HepG2 (cell line): ENCODE measurements around the gene PDIA2. TPM values are rescaled to one million over a fixed set of nuclear protein-coding genes. Genes with fewer than 3 reads are reported as not detected.

Experiments
- ATF7 ChIP-seq, 2 experiments: fragments of 450-650 bp in 1 of 2; sonication (generic) in 1 of 2; formaldehyde crosslinking in 1 of 2; IDR thresholded peaks; 2 replicates each; pipeline versions ENCODE4 v1.4.0 to v1.6.1; 2016 to 2020; ENCODE audit warnings: antibody characterized with exemption in 1 of 2, mild to moderate bottlenecking in 1 of 2, missing genetic modification reagents in 1 of 2
- BCL6 ChIP-seq: IDR thresholded peaks from 2 replicates; pipeline ENCODE4 v1.6.1; 2016; ENCODE audit warnings: missing genetic modification reagents, missing compliant biosample characterization
- DR1 ChIP-seq: sonication (generic); formaldehyde crosslinking; IDR thresholded peaks from 2 replicates; pipeline ENCODE4 v1.8.0; 2021; ENCODE audit warnings: mild to moderate bottlenecking, missing genetic modification reagents, inconsistent platforms
- ELF4 ChIP-seq: sonication (generic); formaldehyde crosslinking; IDR thresholded peaks from 2 replicates; pipeline ENCODE4 v1.5.0; 2020; ENCODE audit warnings: missing genetic modification reagents, mild to moderate bottlenecking, moderate library complexity, borderline replicate concordance
- FOSL1 ChIP-seq: sonication (generic); formaldehyde crosslinking; IDR thresholded peaks from 2 replicates; pipeline ENCODE4 v1.9.0; 2021; ENCODE audit warnings: missing genetic modification reagents, borderline replicate concordance
- HOXD1 ChIP-seq: sonication (generic); formaldehyde crosslinking; IDR thresholded peaks from 2 replicates; pipeline ENCODE4 v1.5.0; 2020; ENCODE audit warnings: missing genetic modification reagents
- JUNB ChIP-seq: sonication (generic); formaldehyde crosslinking; IDR thresholded peaks from 2 replicates; pipeline ENCODE4 v1.8.0; 2022; ENCODE audit warnings: missing genetic modification reagents, mild to moderate bottlenecking, borderline replicate concordance
- KMT2B ChIP-seq: IDR thresholded peaks from 2 replicates; pipeline ENCODE4 v1.6.1; 2016; ENCODE audit warnings: missing genetic modification reagents, missing compliant biosample characterization
- NFKB2 ChIP-seq: sonication (generic); formaldehyde crosslinking; IDR thresholded peaks from 2 replicates; pipeline ENCODE4 v1.4.0; 2020; ENCODE audit warnings: missing genetic modification reagents, borderline replicate concordance
- NRL ChIP-seq: sonication (generic); formaldehyde crosslinking; IDR thresholded peaks from 2 replicates; pipeline ENCODE4 v1.5.0; 2020; ENCODE audit warnings: missing genetic modification reagents, mild to moderate bottlenecking, moderate library complexity, borderline replicate concordance
- PCBP2 ChIP-seq: fragments of 200-400 bp; formaldehyde crosslinking; optimal IDR thresholded peaks from 2 replicates; pipeline ENCODE3; 2018; ENCODE audit warnings: low read length, low read depth; ENCODE audit not compliant: poor library complexity, severe bottlenecking
- SMC3 ChIP-seq: IDR thresholded peaks from 2 replicates; pipeline ENCODE4 v1.6.1; 2011; ENCODE audit warnings: low read length, improper control_type of control experiment
- ZNF431 ChIP-seq: sonication (generic); formaldehyde crosslinking; IDR thresholded peaks from 2 replicates; pipeline ENCODE4 v1.9.0; 2022; ENCODE audit warnings: missing genetic modification reagents, low read depth, mild to moderate bottlenecking, borderline replicate concordance
- polyA plus RNA-seq, 8 experiments: library from polyadenylated mRNA; depleted of rRNA in 3 of 8; stranded (reverse) in 7 of 8; unstranded in 1 of 8; fragments of >200 nt; fragmentation: Illumina TruSeq in 4 of 8; extraction: Trizol in 4 of 8; gene quantifications; 2 replicates each; pipeline versions ENCODE4 v1.2.1 to v1.2.3, GENCODE V29; 2011 to 2016; ENCODE audit warnings: low read depth in 4 of 8, missing spikeins in 1 of 8, mixed read lengths in 1 of 8; ENCODE audit not compliant: insufficient read depth in 1 of 8
- total RNA-seq, 5 experiments: library from RNA; depleted of rRNA; stranded (reverse); fragments of >200 nt; fragmentation: Illumina TruSeq; extraction: Trizol; gene quantifications; 2 replicates each; pipeline ENCODE4 v1.2.3, GENCODE V29; 2016; ENCODE audit warnings: low read depth in 1 of 5
- TF ChIP-seq, protein P1 (sequence below): sonication (generic); formaldehyde crosslinking; IDR thresholded peaks from 2 replicates; pipeline ENCODE4 v1.5.0; 2020; ENCODE audit warnings: mild to moderate bottlenecking, missing genetic modification reagents
- TF ChIP-seq, protein P2 (sequence below): sonication (generic); formaldehyde crosslinking; IDR thresholded peaks from 2 replicates; pipeline ENCODE4 v1.5.1; 2020; ENCODE audit warnings: mild to moderate bottlenecking, missing genetic modification reagents, borderline replicate concordance
- TF ChIP-seq, protein P3 (sequence below): fragments of 450-650 bp; IDR thresholded peaks from 2 replicates; pipeline ENCODE4 v1.6.1; 2016
- TF ChIP-seq, protein P4 (sequence below): sonication (generic); formaldehyde crosslinking; IDR thresholded peaks from 2 replicates; pipeline ENCODE4 v1.4.0; 2020; ENCODE audit warnings: missing genetic modification reagents, mild to moderate bottlenecking, borderline replicate concordance
- TF ChIP-seq, protein P5 (sequence below): sonication (generic); formaldehyde crosslinking; IDR thresholded peaks from 2 replicates; pipeline ENCODE4 v1.5.0; 2020; ENCODE audit warnings: mild to moderate bottlenecking, low read depth, missing genetic modification reagents, borderline replicate concordance

PDIA2 gene
- total and polyA plus RNA-seq, 2 of the 13 experiments (the other 11 are each of a cell fraction or from before 2014, with no cell fraction given): 0.35 to 1.9 TPM

DNA sequence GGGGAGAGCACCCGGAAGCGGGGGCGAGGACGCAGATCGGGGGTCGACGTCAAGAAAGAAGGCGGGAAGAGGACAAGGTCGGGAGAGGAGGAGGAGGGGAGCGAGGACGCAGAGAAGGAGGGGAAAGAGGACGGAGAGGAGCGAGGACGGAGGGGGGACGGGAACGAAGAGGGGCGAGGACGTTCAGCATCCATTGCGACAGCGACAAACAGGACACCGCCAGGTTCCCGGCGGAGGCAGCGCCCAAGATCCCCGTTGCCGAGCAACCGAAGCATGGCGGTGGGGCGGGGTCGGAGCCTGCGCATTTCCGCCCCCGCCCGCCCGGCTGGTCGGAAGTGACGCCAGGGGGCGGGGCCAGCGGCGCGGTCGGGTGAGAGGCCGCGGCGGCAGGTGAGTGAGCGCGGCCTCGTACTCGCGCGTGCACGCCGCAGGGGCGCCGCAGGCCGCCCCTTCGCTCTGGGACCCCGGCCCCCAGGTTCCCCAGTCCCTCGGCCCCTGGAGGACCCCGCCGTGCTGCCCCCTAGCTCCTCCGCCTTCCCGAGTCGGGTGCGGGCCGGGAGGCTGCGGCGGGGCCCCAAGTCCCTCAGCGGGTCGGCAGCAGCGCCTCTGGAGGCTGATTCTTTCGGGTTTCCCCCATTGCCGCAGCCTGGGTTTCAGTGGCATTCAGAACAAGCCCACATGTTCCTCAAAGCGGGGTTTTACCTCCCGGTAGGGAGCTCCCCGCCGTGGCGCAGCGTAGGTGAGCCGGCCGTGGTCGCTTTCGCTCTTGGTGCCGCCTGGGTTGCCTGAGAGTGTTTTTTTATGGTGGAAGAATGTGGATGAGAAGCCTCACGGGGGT is 48.3 kb upstream of the PDIA2 start, which contains the start of gene FAM234A (continued):
- TF ChIP-seq, protein P1, sequence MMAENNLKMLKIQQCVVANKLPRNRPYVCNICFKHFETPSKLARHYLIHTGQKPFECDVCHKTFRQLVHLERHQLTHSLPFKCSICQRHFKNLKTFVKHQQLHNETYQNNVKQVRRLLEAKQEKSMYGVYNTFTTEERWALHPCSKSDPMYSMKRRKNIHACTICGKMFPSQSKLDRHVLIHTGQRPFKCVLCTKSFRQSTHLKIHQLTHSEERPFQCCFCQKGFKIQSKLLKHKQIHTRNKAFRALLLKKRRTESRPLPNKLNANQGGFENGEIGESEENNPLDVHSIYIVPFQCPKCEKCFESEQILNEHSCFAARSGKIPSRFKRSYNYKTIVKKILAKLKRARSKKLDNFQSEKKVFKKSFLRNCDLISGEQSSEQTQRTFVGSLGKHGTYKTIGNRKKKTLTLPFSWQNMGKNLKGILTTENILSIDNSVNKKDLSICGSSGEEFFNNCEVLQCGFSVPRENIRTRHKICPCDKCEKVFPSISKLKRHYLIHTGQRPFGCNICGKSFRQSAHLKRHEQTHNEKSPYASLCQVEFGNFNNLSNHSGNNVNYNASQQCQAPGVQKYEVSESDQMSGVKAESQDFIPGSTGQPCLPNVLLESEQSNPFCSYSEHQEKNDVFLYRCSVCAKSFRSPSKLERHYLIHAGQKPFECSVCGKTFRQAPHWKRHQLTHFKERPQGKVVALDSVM (CRISPR knock-in tag): peak; percentile 2; the same call in 1 of the 2 replicates
- TF ChIP-seq SMC3 (no peak), ATF7 (IDR thresholded peaks at IDR 0.05) (no peak), ATF7 (CRISPR knock-in tag; IDR thresholded peaks at IDR 0.05) (no peak), JUNB (peak; percentile 55; the same call in 1 of the 2 replicates), PCBP2 (no peak), HOXD1 (CRISPR knock-in tag) (no peak), KMT2B (peak; percentile 58; the same call in 1 of the 2 replicates), ZNF431 (CRISPR knock-in tag) (0 out of 2 replicates have a peak, but pooled peaks have one; percentile 32), FOSL1 (CRISPR knock-in tag) (no peak), BCL6 (CRISPR knock-in tag) (0 out of 2 replicates have a peak, but pooled peaks have one; percentile 1), ELF4 (no peak), DR1 (CRISPR knock-in tag) (0 out of 2 replicates have a peak, but pooled peaks have one; percentile 26), NRL (CRISPR knock-in tag) (peak; percentile 28; the same call in 1 of the 2 replicates), NFKB2 (CRISPR knock-in tag) (no peak; the same call in 1 of the 2 replicates)
- TF ChIP-seq, protein P2, sequence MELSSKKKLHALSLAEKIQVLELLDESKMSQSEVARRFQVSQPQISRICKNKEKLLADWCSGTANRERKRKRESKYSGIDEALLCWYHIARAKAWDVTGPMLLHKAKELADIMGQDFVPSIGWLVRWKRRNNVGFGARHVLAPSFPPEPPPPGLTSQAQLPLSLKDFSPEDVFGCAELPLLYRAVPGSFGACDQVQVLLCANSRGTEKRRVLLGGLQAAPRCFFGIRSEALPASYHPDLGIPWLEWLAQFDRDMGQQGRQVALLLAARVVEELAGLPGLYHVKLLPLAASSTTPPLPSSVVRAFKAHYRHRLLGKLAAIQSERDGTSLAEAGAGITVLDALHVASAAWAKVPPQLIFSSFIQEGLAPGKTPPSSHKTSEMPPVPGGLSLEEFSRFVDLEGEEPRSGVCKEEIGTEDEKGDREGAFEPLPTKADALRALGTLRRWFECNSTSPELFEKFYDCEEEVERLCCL (CRISPR knock-in tag): no peak
- TF ChIP-seq, protein P3, sequence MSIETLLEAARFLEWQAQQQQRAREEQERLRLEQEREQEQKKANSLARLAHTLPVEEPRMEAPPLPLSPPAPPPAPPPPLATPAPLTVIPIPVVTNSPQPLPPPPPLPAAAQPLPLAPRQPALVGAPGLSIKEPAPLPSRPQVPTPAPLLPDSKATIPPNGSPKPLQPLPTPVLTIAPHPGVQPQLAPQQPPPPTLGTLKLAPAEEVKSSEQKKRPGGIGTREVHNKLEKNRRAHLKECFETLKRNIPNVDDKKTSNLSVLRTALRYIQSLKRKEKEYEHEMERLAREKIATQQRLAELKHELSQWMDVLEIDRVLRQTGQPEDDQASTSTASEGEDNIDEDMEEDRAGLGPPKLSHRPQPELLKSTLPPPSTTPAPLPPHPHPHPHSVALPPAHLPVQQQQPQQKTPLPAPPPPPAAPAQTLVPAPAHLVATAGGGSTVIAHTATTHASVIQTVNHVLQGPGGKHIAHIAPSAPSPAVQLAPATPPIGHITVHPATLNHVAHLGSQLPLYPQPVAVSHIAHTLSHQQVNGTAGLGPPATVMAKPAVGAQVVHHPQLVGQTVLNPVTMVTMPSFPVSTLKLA: no peak; the same call in none of the 2 replicates
- TF ChIP-seq, protein P4, sequence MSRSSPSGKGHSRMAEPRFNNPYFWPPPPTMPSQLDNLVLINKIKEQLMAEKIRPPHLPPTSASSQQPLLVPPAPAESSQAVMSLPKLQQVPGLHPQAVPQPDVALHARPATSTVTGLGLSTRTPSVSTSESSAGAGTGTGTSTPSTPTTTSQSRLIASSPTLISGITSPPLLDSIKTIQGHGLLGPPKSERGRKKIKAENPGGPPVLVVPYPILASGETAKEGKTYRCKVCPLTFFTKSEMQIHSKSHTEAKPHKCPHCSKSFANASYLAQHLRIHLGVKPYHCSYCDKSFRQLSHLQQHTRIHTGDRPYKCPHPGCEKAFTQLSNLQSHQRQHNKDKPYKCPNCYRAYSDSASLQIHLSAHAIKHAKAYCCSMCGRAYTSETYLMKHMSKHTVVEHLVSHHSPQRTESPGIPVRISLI (CRISPR knock-in tag): no peak
- TF ChIP-seq, protein P5, sequence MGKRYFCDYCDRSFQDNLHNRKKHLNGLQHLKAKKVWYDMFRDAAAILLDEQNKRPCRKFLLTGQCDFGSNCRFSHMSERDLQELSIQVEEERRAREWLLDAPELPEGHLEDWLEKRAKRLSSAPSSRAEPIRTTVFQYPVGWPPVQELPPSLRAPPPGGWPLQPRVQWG: no peak
